Measurements from ENCODE around the gene AP1G1.
"Not testable (repeated sequence)": the region's sequence is repeated elsewhere in the genome, so short reads cannot be mapped to it uniquely, and the experiment has no call there.

Gene AP1G1

DNA sequence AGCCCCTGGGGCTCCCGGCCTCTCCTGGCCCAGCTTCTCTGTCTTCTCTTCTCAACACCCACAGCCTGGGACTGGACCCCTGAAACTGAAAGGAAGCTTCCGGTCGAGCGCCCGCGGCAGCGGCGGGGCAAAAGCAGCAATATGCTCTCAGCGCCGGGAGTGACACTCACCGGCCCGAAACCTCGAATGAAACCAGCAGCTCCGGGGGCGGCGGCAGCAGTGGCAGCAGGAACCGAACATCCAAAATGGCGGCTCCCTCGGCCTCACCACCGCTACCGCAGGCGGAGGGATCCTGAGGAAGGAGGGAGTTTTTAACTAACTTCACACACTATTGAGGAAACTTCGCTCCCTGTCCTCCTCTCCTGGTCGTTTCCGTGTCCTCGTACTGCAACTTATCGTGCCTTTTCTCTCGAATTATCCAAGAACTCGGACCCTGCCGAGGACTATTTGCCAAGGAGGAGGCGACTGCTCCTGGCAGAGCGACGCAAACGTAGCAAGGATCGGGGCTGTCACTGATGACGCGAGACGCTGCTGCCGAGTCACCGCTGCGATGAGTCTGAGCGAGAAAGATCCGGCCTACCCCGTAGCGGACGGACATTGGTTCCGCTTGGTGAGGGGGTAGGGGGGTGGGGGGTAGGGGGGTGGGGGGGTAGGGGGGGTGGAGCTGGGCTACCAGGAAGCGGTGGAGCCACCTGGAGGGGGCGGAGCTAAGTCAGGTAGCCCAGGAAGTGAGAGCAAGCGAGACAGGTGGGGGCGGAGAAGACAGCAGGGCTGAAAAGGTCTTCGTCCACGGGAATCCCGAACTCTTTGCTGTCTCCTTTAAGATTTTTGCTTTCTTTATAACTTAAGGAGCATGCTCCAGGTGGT lies at the start of gene AP1G1:
Gene AP1G1, minus strand, starts transcription at position 242 of the 867 bp plus-strand sequence. CDS start 19,355 bp downstream, outside the sequence.
- DNase-seq (ENCODE audit: extremely low read depth in 1 of 2, low read depth in 1 of 2): peak; percentile 79 to 90

DNA sequence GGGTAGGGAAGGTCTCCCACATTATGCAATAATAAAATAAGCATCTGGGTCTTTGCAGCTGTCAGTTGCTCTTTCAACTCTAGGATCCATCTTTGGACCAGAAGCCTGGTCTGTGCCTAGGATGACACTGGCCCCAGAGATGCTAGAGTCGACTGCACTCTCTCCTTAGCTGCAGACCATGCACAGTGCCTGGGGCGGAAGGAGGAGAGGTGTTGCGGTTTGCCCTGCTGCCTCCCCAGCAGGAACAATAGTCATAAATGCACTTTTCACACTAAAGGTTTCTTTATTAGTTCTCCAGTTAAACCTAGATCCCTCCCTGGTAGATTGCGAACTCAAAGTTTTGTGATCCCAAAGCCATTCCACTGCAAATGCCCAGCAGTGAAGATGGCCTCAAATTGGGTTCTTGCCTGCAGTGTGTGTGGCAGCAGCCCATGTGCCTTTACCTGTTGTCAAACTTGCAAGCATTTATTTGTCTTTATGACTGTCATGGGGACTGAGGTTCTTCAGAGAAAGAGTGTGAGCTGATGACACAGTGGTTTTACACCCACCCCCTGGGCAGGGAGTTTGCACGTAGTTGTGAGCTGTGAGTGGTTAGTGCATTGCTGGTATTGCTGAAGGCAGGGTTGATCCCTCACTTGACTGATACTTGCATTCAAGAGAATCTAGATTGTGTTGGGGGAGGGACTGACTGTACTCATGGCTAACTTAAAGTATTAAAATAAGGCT lies 47.5 kb upstream of the AP1G1 start:
- DNase-seq (ENCODE audit: extremely low read depth in 1 of 2, low read depth in 1 of 2): peak in 1 of 2 donors; percentile 29

DNA sequence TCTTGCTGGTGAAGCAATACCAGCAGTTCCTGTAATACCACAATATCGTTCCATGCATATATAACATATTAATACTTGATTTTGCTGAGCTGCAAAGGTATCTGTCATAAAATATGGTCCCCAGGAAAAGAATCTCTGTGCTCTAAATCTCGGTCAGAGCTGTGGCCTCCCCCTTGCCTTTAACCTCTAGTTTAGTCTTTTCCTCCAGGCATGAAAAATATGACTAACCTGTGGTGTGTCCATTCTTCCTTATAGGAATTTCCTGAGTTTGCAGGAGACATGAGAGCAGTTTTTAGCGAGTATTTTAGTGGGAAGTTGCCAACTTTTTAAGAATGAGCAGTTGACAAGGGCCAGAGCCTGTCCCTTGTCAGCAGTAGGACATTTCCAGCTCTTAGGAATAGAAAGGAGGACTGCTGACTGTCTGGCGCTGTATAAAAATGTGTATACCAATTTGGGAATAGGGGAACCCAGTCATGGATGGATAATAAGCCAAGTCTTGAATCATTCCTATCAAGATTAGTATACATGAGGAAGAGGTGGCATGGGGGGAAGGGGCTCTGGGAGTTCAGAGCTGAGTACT lies 45.8 kb upstream of the AP1G1 start:
- no peak for DNase-seq (ENCODE audit: extremely low read depth in 1 of 2, low read depth in 1 of 2)

DNA sequence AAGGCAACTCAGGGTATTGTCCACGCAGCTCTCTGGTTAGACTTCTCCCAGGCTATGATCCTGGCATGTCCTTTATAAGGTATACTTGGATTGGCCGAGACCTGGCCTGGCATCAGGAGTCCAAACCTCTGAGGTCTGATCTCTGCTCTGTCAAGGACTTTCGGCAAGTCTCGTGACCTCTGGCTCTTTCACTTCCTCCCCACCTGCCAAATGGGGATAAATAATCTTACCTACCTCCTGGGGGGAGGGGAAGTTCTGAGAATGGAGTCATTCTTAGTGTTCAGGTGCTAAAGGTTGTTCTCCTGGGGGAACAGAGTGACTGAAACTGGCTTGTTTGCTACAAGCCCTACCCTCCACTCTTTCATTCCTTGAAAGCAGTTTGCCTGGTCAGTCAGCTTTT lies 44.8 kb upstream of the AP1G1 start:
- no peak for DNase-seq (ENCODE audit: extremely low read depth in 1 of 2, low read depth in 1 of 2)

DNA sequence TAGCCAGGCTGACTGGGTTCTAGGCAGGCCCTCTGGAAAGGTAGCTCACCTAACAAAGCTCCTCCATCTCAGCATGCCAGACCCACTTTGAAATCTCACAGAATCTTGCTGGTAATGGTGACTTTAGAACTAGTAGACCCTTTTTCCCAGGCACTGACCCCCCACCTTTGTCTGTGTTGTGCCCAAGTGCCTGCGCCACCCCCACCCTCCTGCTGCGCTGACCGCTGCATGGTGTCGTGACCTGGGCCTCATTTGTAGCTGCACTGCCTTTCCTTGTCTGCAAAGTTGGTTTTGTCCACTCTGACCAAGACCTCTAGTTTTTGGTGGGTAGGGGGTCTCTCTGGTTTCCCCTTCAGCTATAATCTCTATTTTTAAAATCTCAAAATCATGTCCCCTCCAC lies 43.9 kb upstream of the AP1G1 start:
- DNase-seq (ENCODE audit: extremely low read depth in 1 of 2, low read depth in 1 of 2): no peak

DNA sequence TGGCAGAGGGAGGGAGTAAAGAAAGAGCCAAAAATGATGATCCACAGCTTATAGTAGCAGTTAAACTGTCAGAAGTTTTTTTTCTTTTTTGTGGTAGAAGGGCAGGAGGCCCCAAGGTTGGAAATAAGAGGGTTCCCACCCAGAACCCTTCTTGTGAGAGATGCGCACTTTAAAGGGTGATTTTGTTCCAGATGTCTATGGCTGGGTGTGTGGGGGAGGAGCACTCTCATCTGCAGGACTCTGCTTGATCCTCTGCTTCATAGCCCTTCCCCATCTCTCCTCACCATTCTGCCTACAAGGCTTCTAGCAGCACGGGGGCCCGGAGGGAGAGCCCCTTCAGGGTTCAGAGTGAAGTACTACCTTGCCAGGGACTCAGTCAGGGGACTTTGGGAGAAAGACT lies 43.5 kb upstream of the AP1G1 start:
- DNase-seq (ENCODE audit: extremely low read depth in 1 of 2, low read depth in 1 of 2): no peak

DNA sequence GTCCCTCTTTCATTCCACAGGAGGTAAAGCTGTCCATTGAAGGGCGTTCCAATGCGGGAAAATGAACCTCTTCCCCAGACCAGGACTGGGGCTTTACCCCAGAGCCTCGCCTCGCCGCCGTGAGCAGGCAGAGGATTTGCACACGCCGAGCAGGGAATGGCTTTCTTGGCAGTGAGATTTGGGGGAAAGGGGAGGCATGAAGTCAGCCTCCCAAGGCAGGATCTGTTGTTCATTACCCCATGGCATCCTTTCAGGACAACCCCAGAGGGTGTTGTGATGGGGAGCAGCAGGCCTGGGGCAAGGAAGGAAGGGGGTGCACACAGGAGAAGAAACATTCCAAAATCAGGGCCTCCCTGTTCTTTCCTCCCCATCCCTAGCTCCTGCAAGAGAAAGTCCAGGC lies 43.1 kb upstream of the AP1G1 start:
- DNase-seq (ENCODE audit: extremely low read depth in 1 of 2, low read depth in 1 of 2): no peak

DNA sequence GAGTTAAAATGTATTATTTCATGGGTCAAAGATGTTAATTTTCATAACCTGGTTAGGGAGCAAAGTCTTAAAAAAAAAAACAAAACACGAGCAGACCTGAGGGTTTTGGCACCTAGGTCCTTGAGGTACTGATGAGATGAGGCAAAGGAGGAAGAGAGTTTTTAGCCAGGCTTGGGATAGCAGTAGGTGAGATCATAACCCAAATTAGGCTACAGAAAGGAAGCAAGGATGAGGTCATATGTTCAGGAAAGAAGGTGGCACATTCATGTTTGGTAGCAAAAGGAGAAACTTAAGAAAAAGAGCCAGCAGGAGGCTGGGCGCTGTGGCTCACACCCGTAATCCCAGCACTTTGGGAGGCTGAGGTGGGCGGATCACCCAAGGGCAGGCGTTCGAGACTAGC lies 40.0 kb upstream of the AP1G1 start:
- DNase-seq (ENCODE audit: extremely low read depth in 1 of 2, low read depth in 1 of 2): no peak

DNA sequence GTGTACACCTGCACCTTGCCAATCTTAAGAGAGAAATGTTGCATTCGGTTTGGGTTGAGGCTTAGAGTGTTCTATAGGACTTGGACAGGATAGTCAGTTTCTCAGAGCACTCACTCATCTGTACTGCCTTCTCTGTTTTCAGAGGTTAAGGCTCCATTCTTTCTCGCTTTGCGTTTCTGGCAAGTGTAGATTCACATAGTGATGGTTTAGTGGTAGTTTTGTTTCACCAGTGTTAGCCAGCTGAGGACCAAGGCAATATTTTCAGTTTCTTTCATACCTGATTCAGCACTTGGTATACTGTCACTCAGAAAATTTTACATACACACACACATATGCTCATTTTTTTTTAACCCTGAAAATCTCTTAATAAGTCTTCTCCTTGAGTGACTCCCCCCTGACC lies 38.5 kb upstream of the AP1G1 start:
- DNase-seq (ENCODE audit: extremely low read depth in 1 of 2, low read depth in 1 of 2): no peak

DNA sequence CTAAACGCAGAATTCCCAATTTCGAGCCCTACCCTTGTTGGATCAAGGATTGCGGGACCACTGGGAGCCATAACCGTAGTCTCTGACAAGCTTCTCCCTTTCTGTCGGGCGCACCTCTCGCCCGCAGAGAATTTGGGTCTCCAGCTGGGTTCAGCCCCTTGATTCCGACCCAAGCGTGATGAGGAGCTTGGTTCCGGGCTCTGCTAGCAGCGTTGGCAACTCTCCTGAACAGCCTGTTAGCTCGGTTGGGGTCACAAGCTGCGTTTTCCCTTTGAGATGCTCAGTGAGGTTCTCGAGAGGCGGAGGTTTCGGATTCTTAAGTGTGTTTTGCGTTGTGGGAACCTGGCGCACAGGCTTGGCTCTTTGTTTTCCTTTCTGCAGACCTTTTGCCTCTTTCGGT lies 37.8 kb upstream of the AP1G1 start:
- DNase-seq (ENCODE audit: extremely low read depth in 1 of 2, low read depth in 1 of 2): no peak

DNA sequence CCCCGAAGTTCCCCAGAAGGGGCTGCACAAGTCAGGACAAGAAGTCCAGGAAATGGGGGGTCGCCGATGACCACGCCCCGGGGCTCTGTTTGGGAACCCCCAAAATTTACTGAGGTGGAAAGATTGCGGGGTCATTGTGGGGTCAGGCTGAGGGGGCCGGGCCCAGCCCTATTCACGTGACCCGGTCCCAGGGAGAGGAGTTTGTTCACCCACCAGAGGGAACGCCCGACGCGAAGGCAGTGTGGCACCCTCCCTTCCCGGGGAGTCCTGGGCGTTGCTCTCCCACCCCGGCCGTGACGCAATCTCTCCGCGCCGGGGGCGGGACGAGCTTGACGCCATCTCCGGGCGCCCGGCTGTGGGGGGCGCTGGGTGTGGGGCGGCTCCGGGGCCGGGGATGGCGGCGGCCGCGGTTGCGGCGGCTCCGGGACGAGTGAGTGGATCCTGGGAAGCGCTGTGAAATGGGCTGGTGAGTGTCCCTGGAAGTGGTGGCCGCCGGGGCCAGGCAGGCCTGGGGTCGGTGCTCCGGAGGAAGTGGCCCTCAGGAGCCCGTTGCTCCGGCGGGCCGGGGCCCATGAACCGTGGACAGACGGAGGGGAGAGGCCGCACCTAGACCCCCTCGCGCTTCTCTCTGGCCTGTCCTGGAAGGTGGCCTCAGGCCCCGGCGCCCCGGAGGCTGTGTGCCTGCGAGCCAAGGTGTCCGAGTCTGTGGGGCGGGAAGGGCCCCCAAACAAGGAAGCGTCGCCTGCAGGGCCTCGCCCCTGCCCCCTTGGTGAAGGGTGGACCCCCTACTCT lies 37.2 kb upstream of the AP1G1 start, which contains the start of gene ATXN1L:
Gene ATXN1L, plus strand, starts transcription at position 338 of the 792 bp plus-strand sequence. CDS start 3,765 bp downstream, outside the sequence.
- peak; percentile 82 to 88 for DNase-seq (ENCODE audit: extremely low read depth in 1 of 2, low read depth in 1 of 2)

DNA sequence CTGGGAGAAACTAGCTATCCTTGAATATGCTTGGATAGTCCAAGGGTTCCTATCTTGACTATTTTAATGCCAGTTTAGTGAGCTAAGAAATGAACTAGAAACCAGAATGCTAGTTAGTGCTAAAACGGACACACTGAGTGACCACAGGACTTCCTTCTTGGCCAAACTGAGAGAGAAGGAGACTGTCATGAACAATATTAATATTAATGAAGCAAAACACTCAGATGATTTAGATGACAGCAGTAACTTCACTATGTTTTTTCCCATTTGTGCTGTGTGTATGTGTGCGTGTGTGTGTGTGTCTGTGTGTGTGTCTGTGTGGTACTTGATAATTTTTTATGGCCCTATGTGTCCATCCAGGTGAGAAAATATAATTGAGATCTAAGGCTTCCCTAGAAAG lies 34.9 kb upstream of the AP1G1 start:
- DNase-seq (ENCODE audit: extremely low read depth in 1 of 2, low read depth in 1 of 2): no peak

DNA sequence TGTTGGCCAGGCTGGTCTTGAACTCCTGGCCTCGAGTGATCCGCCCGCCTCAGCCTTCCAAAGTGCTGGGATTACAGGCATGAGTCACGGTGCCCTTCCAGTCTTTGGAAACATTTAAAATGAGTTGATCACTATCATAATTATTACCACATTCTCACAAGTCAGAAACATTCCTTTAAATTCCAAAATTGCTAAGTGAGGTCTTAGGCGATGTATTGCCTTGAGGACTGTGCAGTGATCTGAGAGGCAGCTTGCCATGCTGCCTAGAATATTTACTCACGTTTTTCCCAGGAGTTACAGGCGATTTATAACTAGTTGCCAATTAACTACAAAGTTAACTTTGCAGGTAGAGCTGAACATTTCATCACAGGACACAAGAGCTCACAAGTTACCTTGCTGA lies 31.4 kb upstream of the AP1G1 start:
- DNase-seq (ENCODE audit: extremely low read depth in 1 of 2, low read depth in 1 of 2): no peak

DNA sequence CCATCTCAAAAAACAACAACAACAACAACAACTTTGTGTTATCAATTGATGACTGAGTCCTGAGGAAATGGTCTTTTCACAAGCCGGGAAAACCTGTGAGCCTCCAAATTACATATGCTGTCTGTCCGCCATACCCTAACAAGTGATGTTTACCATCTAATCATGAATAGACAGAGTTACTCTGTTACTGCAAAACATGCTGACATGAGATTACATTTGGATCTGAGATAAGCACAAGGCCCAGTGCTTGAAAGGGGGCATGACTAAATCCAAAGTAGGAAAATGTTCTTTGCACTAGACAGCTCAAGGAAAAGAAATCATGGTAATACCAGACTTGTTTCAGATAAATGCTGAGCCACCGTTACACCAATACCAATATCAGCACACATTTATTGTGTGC lies 28.5 kb upstream of the AP1G1 start:
- no peak for DNase-seq (ENCODE audit: extremely low read depth in 1 of 2, low read depth in 1 of 2)

DNA sequence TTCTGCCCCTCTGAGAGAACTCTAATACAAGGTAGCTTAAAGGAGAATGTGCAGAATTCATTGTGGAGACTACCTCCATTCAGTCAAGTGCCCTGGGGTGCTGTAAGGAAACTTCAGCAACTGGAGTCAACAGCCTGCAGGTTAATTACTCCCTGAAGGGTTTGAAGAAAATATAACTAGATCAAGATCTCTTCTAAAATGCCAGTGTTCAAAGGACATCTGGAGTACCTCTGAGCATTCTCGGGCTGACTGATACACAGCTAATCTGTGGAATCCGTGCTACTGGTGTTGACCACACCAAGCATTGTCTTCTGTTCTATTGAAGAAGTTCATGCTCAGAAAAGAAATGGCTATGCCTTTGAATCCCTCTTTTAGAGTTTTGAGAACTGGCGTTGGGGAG lies 25.7 kb upstream of the AP1G1 start:
- DNase-seq (ENCODE audit: extremely low read depth in 1 of 2, low read depth in 1 of 2): no peak

DNA sequence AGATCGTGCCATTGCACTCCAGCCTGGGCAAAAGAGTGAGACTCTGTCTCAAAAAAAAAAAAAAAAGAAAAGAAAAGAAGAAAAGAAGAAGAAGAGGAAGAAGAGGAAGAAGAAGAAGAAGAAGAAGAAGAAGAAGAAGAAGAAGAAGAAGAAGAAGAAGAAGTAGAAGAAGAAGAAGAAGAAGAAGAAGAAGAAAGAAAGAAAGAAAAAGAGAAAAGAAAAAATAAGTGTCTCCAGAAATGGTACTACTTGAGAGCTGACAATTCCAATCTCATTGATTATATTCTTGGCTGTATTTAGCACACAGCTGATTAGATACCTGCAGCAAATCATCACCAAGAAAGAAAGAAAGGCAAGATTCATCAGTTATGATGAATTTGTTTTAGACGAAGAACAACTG lies 23.5 kb upstream of the AP1G1 start:
- not testable (repeated sequence) for DNase-seq (ENCODE audit: extremely low read depth in 1 of 2, low read depth in 1 of 2)

DNA sequence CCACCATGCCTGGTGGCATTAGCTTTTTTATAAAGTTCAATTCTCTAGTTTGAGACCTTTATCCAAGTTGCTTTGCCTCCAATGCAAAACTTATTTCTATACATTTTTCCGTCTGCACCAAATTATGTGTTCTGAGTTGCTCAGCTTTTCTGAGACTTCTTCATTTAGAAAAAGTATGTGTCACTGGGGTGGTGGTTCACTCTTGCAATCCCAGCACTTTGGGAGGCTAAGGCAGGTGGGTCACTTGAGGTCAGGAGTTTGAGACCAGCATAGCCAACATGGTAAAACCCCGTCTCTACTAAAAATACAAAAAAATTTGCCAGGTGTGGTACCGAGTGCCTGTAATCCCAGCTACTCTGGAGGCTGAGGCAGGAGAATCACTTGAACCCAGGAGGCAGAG lies 23.1 kb upstream of the AP1G1 start:
- DNase-seq (ENCODE audit: extremely low read depth in 1 of 2, low read depth in 1 of 2): not testable (repeated sequence)

DNA sequence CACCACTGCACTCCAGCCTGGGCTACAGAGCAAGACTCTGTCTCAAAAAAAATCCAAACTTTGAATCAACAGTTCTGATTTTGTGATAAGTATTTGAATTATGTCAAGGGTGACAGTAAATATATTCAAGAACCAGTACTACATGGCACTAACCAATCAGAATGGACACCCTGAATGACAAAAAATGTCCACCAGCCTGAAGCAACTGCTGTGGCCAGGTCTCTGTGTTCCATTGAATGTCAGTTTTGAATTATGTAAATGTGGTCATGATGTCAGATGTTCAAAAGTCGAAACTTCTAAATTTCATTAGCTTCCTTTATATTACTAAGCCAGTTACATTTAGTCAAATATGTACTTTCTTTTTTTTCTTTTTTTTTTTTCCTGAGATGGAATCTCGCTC lies 21.7 kb upstream of the AP1G1 start:
- no peak for DNase-seq (ENCODE audit: extremely low read depth in 1 of 2, low read depth in 1 of 2)

DNA sequence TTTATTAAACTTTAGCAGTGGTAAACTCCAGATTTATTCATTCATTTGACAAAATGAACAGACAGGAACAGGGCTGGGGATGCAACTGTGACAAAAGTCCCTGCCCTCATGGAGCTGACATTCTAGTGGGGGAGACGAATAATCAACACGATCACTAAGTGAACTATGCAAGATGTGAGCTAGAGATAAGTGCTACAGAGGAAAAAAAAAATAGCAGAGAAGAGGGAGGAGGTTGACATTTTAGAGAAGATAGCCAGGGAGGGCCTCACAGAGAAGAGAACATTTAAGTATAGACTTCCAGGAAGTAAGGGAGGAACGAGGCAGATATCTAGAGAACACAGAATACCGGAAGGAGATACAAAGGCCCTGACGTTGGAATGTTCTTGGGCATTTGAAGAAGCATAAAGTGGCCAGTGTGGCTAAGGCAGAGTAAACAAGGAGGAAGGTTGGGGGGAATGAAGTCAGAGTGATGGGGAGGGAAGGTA lies 17.9 kb upstream of the AP1G1 start:
- DNase-seq (ENCODE audit: extremely low read depth in 1 of 2, low read depth in 1 of 2): no peak

DNA sequence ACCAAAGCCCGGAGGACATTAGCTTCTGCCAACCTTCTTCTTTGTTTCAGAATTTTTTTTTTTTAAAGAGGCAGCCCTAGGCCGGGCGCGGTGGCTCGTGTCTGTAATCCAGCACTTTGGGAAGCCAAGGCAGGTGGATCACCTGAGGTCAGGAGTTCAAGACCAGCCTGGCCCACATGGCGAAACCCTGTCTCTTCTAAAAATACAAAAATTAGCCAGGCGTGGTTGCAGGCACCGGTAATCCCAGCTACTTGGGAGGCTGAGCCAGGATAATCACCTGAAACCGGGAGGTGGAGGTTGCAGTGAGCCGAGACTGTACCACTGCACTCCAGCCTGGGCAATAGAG lies 8.5 kb upstream of the AP1G1 start:
- not testable (repeated sequence) for DNase-seq (ENCODE audit: extremely low read depth in 1 of 2, low read depth in 1 of 2)

DNA sequence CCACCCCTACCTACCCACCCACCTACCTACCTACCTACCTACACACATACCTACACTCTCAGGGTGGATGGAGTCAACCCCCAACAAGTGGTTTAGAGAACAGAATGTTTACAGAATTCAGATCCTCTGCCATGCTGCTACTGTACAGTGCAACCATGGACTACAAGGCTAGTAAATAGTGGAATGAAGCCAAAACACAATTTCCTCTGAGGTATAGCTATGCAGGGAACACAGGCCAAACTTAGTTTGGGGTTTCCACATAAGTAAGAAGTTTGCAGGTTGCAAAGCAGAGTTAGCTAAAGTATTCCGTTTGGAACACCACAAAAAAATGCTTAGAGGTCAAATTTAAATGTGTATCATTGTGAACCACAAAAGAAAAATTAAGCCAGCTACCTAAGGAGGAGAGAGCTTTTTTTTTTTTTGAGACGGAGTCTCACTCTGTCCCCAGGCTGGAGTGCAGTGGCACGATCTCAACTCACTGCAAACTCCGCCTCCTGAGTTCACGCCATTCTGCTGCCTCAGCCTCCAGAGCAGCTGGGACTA lies 2.7 kb upstream of the AP1G1 start:
- no peak for DNase-seq (ENCODE audit: extremely low read depth in 1 of 2, low read depth in 1 of 2)

Measured in stimulated activated CD8-positive, alpha-beta memory T cell treated with anti-CD3 and anti-CD28 coated beads, Interleukin-7, amount 100 ng/mL, for 48 hours (primary cell).